Measurements from ENCODE around the gene HK1.

DNA sequence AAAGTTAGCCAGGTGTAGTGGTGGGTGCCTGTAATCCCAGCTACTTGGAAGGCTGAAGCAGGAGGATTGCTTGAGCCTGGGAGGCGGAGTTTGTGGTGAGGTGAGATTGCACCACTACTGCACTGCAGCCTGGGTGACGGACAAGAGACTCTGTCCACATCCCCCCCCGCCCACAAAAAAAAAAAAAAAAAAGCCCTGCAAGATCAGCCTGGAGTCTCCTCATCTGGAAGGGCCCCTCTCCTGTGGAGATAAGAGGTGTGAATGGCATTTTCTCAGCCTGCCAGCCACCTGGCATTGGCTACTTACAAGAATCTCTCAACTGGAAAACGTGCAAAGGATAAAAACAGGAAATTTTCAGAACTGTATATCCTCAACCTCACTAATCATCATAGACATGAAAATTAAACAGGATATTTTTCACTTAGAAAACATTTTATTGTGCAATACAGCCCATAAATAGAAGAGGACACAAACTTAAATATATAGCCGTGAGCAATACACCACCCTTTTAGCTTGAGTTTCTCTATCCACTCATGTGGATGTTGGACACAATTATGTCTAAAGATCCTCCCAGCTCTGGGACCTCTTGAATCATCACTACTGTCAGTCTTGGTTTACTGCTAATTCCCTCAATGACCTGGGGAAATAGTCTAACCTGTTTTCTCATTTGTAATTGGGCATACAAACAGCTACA lies 161.7 kb downstream of the HK1 start:
- no peak for TF ChIP-seq CTCF (IDR thresholded peaks at IDR 0.05; ENCODE audit: low read length)
- no peak for TF ChIP-seq EZH2 (IDR thresholded peaks at IDR 0.05; ENCODE audit: borderline replicate concordance, low read length)
